Hippocampal formation (tissue), 2 donors: ENCODE results near the gene CPB1.

Experiments
- DNase-seq, 2 donors: peaks; one replicate each; lab custom pipeline; 2025; lab: John Stamatoyannopoulos, UW

Gene CPB1

DNA sequence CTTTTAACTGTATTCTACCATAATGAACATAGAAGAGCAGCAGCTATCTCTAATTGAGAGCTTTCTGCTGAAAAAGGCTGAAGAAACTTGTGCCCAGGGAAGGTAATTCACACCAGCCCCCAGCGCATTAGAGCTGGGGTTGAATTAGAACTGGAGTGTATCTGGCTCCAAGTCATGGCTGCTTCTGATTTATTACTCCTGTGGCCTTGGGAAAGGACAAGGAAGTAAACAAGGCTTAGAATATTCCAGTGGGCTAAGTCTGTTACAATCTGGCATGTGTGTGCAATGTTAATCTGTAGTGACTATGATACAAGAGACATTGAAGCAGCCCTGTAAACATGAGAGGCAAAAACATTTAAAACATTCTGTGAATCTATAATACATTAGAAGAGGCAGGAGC is 55.6 kb downstream of the CPB1 start:
- DNase-seq, result no peak

DNA sequence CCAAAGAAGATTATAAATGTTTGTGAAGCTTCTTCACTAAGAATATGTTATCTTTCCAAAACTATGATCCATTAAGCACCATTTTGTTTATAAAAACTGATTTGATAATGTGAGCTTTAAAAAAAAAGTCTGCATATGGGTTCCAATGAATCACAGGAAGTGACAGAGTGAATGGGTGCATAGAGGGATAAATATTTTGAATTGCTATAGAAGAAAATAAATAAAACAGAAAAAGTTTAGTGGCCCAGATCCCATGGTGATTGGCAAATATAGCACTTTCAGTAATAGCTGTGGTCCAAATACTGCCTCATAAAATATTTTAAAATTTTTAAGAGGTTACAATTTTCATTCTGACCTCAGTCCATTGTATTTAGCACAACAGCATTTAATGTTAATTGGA is 56.6 kb downstream of the CPB1 start:
- DNase-seq, result no peak

DNA sequence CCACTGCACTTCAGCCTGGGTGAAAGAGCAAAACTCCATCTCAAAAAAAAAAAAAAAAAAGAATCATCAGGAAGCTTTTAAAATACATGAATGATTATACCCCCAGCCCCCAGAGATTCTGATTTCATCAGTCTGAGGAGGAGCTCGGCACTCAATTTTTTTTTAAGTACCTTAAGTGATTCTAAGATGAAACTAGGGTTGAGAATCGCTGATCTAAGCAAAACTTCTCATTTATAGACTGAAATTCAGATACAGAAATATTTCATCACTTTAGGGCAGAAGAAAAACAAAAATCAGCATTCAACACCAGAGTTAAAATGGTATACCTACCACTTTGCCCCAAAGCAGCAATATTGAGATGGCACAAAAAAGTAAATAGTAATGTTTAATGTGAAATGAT is 62.2 kb downstream of the CPB1 start:
- no peak for DNase-seq

DNA sequence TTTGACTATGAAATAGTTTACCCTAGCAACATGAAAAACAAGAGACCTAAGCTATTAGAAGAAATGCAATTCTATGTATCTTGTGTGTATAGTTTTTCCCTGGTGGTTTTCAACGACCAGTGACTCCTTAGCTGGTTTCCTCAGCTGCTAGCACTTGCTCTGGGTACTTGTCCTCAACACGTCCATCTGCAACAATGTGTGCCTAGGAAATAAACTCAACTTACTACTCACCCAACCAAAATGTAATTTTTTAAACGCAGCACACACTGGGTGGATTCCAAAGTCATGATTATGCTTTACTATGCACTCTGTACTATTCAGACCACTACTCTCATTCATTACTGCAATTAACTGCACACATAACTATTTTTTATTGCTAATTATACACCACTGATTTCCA is 68.5 kb downstream of the CPB1 start:
- DNase-seq, result no peak

- no peak for DNase-seq
These were observed 74.6 kb downstream of the CPB1 start for GRCh38 chr3:148901987-148902791.

DNA sequence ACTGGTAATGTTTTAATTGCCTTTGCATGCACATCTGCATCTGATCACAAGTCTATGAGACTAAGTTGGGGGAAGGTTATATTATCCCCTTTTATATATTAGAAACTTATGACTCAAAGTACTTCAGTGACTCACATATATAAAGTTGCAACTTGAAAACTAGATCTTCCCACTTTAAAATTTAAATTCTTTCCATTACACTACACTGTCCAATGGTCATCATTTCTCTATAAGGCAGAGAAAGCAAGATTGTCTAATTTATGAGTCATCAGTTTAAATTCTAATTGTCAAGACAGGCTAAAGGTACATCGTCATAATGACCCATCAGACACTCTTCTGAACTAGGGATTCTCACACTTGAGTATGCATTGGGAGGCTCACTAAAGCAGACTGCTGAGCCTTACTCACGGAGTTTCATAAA is 75.4 kb downstream of the CPB1 start:
- no peak for DNase-seq

DNA sequence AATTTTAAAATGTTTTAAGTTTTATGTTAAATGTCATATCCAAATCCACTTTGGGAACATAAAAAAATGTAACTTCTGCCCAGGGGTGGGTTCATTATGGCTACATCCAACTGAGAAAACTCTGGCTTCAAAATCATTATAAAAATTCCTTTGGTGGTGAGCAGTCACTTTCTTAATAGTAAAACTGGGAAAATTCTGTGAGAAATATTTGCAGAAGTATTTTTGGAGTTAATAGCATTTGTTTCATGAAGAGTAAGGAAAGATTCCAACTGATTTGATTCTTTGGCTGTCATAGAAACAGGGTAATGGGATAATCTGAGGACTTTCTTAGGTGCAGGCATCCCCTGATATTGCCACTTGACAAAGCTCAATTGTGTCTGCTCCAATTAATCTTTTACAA is 76.3 kb downstream of the CPB1 start:
- no peak for DNase-seq

- no peak for DNase-seq
These were observed 79.1 kb downstream of the CPB1 start for GRCh38 chr3:148906667-148907066.
